UCSD-AML1 (cell line): Measurements from ENCODE around the gene ISYNA1.
A peak's percentile ranks its signal among the peaks of the same experiment; 100 is the strongest.

ENCODE experiments used
- DNase-seq: peaks from one replicate; lab custom pipeline; 2025; ENCODE audit not compliant: unreplicated experiment; lab: John Stamatoyannopoulos, UW

The ISYNA1 gene

DNA sequence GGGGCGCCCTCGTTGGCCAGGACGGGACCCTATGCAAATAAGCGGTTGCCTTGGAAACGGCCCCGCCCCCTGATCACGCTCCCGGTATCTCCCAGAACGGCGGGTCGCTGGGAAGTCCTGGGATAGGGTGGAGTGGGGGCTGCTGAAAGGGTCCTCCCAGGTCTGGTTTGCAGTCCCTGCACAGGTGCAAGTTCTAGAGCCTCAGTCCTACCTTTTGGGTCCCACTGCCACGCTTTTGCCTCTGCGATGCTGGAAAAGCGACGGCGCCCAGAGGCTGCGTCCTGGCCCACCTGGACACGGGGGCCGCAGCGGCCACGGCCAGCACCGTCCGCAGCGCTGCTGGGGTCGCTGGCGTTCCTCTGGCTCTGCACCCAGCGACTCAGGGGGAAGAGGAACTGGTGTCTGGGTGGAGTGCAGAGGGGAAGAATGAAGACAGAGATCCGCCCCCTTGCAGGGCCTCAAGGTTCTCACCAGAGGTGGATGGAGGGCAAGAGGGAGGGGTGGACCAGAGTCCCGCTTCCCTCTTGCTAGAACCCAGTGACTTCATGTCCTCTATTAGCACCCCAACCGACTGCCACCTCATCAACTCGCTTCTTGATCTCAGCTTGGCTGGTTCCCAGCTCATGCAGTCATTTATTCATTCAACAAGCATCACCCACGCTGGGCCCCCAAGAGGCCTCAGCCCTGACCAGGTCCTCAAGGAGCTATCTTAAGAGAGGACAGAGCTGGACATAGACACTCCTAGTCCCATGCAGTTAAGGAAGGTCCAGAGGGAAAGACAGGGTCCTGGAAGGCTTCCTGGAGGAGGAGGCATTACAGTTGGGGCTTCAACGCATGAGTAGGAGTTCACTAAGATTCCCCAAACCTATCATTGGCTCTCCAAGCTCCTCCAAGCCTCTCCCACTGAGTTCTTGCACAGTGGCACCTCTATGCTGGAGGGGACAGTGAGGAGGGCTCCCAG lies 40.4 kb downstream of the ISYNA1 start, which contains the start of gene LRRC25:
LRRC25 (minus strand) TSS at position 381 of the 961 bp plus-strand sequence. CDS start 659 bp downstream, outside the sequence.
- DNase-seq, result peak; percentile 38

DNA sequence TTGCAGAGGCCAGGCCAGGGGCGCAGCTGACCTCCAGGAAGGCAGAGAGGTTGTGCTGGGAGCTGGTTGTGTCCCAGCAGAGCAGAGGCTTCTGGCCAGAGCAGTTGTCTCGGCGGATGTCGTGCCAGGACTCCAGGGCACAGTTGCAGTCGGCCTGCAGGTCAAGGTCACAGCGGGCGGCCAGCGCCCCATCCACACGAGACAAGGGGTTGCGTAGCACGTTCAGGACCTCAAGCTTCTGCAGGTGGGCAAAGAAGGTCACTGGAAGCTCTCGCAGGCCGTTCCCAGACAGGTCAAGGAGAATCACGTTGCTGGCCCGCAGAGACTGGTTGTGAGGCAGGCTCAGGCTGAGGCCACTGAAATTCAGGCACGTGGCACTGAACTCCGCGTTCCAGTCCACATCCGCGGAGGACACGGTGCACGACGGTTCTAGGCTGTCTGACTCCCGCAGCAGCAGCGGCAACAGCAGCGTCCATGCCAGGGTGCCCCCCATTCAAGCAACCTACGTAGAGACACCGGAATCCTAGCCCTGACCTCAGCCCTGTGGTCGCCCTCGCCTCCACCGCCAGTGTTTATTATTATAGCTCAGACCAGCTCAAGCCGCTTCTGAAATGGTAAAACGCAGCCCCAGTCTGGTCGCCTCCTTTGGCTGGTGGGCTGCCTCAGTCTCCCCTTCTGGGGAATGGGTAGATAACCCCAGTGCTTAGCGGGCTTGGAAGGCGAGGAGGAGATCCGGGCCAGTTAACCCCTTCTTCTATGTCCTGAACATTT lies 41.3 kb downstream of the ISYNA1 start:
- no peak for DNase-seq

DNA sequence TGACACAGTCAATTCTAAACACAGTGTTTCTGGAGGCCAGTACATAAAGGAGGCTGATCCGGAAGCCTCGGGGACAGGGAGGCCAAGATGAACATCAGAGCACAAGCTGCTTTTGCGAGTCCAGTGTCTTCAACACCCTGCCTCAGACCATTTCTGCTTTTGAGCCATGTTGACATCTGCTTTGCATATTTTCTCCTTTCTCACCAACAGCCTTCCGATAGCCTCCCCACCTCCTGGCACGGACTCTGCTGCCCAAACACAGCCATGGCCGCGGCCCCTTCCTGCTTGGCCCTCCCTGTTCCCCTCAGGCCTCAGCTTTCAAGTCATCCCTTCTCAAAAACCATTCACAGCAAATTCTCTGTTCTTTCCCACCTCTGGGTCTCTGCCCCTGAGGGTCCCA lies 44.1 kb downstream of the ISYNA1 start:
- no peak for DNase-seq

DNA sequence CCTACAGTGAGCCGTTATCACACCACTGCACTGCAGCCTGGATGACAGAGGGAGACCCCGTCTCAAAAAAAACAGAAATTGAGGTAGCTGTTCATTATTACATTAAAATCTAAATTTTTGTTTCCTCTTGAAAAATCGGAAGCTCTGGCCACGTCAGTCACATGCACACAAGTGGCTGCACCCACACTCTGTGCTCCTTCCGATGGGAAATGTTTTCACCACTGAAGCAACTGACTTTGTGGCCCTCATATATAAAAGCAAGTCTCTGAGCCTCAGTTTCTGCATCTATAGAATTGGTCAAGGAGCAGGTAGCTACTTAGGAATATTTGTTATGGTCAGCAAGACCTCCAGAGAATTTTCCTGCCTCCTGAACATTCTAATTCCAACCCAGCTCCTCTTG lies 45.0 kb downstream of the ISYNA1 start:
- DNase-seq, result no peak

DNA sequence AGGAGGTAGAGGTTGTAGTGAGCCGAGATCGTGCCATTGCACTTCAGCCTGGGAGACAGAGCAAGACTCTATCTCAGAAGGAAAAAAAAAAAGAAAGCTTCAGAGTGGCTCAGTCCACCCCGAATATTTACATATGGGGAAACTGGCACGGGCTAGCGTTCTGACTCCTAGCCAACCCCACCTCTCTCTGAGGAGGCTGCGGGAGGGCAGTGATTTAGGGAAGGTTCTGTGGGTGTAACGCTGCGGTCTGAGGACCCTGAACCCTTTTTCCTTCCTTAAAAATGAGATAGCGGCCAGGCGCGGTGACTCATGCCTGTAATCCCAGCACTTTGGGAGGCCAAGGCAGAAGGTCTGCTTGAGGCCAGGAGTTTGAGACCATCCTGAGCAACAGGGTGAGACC lies 45.5 kb downstream of the ISYNA1 start:
- DNase-seq, result peak; percentile 59

DNA sequence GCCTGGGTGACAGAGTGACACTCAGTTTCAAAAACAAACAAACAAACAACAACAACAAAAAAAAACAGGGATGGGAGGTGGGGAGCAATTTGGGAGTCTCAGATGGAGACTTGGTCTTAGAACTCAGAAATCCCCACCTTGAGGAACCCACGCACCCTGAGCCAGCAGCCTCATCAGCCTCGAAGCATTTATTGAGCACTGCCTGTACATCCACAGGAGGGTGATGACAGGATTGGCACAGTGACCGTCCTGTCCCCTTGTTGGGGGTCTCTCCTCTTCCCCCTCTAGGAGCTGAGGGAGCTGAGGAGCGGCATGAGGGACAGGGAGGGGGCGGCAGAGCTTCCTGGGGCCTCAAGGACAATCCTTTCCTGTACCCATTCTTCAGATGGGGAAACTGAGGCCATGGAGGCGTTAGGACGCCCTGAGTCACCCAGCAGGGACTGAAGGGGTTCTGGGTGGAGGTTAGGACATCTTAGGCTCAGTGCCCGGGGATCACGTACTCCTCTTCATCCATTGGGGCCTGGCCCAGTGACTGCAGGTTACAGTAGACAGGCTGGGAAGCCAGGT lies 46.3 kb downstream of the ISYNA1 start:
- no peak for DNase-seq

DNA sequence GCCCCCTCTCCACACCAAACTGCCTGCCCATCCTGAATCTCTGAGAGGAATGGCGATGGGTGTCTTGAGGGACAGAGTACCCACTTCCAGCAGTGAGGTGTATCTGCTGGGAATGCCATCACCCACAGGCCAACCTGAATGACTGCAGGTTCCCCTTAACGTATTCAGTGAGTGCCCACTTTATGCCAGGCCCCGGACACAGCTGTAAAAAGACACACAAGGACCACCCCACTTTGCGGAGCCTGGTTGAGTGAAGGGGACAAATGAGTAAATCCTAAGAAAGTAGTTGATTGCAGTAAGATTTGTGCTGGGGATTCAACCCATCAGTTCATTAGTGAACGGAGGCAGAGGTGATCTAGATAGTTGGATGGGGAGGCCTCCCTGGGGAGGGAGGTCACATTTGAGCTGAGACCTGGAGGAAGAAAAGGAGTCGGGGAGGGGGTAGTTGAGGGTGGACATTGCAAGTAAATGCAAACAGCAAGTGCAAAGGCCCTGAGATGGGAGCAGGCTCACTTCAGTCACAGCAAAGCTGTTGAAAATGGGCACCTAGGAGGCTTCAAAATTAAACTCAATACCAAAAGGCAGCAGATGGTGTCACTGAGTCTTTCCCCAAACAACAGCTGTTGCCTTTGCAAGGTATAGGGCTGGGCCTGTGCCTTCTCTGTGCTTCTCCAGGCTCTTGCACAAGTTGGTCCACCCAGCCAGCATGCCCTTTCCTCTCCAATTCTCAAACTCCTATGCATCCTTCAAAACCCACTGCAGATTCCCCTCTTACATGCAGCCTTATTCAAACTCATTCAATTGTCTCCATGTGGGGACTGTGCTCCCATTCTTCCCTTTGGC lies 47.6 kb downstream of the ISYNA1 start:
- DNase-seq, result no peak

DNA sequence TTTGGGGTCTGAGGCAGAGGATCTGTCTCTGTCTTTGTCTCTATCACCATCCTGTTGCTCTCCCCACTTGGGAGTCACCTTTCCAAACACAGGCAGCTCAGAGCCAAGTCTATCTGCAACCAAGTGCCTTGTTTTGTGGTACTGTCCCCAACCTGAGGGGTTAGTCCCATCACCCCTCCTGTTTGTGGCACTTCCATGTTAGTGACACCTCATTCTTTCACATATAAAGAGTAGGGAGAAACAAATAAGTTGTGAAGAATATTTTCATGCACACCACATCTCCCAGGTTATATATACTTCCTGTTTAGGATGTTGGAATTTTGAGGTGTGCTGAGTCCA lies 48.2 kb downstream of the ISYNA1 start:
- DNase-seq, result no peak

DNA sequence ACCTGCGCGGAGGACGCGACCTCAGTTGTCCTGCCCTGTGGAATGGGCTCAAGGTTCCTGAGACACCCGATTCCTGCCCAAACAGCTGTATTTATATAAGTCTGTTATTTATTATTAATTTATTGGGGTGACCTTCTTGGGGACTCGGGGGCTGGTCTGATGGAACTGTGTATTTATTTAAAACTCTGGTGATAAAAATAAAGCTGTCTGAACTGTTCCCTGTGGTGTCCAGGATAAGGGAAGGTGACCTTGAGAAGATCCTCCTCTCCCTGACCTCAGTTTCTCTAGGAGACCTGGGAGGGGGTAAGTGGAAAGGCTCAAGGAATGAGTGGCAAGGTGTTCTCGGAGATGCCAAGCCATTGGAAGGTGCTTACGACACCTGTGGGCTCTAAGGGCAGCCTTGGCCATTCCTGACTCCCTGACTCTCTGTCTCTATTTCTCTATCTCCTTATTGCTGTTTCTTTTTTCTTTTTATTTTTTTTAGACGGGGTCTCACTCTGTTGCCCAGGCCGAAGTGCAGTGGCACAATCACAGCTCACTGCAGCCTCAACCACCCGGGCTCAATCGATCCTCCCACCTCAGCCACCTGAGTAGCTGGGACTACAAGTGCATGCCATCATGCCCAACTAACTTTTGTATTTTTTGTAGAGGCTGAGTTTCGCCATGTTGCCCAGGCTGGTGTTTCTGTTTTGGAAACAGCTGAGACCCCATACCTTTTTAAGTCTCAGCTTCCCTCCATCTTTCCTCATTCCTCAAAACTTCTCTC lies 48.8 kb downstream of the ISYNA1 start:
- DNase-seq, result no peak

DNA sequence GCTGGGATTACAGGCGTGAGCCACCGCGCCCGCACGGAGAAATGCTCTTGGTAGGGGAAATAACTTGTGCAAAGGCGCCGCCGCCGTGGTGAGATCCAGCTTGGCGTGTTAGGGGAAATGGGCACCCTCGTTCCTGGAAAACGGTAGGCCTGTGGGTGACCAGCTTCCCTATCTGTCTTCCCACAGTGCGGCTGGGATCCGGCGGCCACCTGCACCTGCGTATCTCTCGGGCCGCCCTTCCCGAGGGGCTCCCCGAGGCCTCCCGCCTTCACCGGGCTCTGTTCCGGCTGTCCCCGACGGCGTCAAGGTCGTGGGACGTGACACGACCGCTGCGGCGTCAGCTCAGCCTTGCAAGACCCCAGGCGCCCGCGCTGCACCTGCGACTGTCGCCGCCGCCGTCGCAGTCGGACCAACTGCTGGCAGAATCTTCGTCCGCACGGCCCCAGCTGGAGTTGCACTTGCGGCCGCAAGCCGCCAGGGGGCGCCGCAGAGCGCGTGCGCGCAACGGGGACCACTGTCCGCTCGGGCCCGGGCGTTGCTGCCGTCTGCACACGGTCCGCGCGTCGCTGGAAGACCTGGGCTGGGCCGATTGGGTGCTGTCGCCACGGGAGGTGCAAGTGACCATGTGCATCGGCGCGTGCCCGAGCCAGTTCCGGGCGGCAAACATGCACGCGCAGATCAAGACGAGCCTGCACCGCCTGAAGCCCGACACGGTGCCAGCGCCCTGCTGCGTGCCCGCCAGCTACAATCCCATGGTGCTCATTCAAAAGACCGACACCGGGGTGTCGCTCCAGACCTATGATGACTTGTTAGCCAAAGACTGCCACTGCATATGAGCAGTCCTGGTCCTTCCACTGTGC lies 49.6 kb downstream of the ISYNA1 start:
- peak; percentile 87 for DNase-seq

DNA sequence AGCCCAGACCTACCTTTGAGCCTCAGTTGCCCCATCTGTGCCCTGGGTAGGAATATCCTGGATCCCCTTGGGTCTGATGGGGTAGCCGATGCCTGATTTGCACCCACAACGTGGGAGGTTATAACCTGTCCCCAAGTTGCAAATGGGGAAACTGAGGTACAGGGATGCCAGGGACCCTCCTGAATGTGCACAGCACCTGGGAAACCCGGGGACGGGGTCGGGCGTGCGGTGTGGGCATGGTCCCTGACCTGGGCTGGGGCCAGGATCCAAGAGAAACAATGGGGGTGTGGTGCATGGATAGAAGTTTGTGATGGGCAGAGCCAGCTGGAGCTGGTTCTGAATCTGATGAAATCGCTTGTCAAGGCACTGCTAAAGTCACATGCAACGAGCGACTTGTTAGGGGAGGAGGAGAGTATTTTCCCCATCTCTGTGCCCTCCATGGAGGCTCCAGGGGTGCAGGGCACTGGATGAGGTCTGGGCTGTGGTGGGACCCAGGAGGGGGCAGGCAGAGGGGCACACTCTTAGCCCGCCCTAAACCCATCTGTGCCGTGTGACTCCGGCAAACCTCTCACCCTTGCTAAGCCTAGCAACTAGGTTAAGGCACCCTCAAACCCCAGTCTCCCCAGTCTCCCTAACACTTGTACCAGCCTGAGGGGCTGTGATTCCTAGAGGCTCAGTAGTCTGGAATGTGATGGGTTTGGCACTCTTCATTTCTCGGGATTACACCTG lies 51.2 kb downstream of the ISYNA1 start:
- no peak for DNase-seq

DNA sequence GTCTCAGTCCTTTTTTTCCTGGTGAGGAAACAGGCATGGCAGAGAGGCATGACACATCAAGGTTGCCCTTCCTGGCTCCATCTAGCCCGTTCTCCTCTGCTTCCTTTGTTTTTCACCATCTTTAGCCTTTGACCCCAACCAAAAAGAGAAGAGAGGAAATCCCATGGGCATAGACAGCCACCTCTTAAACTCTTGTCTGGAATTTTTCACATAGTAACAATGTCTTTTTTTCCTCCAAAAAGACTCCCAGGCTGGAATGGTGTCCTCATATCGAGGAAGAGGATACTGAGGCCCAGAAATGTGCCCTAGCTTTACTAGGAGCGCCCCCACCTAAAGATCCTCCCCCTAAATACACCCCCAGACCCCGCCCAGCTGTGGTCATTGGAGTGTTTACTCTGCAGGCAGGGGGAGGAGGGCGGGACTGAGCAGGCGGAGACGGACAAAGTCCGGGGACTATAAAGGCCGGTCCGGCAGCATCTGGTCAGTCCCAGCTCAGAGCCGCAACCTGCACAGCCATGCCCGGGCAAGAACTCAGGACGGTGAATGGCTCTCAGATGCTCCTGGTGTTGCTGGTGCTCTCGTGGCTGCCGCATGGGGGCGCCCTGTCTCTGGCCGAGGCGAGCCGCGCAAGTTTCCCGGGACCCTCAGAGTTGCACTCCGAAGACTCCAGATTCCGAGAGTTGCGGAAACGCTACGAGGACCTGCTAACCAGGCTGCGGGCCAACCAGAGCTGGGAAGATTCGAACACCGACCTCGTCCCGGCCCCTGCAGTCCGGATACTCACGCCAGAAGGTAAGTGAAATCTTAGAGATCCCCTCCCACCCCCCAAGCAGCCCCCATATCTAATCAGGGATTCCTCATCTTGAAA lies 52.0 kb downstream of the ISYNA1 start, which contains the start of gene GDF15:
GDF15 (plus strand) TSS at position 484 of the 868 bp plus-strand sequence; CDS start at position 516, 32 bp downstream.
- peak; percentile 49 for DNase-seq

DNA sequence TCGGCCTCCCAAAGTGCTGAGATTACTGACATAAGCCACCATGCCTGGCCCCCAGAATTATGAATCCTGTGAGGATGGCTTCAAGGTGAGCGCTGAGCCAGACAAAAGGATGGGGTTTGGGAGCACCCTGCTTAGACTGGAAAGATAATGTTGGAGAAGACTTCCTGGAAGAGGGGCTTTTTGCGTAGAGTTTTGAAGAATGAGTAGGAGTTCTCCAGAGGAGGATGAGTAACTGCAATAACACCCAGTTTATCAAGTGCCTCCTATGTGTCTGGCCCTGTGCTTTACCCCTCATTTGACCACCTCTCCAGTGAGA lies 52.6 kb downstream of the ISYNA1 start:
- no peak for DNase-seq

DNA sequence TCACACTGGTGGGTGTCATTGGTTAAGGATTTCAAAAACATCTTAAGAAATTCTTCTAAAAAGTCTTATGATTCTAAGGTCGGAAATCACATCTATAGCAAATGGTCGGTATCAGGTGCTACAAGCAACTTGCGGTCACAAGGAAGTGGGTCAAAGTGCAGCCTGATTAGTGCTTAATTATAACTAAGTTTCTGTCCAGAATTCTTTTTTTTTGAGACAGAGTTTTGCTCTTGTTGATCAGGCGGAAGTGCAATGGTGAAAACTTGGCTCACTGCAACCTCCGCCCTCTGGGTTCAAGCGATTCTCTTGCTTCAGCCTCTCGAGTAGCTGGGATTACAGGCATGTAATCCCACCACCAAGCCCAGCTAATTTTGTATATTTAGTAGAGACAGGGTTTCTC lies 53.2 kb downstream of the ISYNA1 start:
- DNase-seq, result no peak
